Fibroblast of lung (primary cell): Measurements from ENCODE around the gene NPPC.

ENCODE experiments used
- CTCF ChIP-seq, 2 donors: IDR thresholded peaks in 1 of 2; conservative IDR thresholded peaks in 1 of 2; 1 replicate in 1 of 2; 2 replicates in 1 of 2; pipeline ENCODE4 v1.5.1; 2011 to 2012; ENCODE audit warnings: low read length in 2 of 2, control low read depth in 1 of 2, inconsistent platforms in 1 of 2, low read depth in 1 of 2, mild to moderate bottlenecking in 1 of 2
- EZH2 ChIP-seq: IDR thresholded peaks from 2 replicates; pipeline ENCODE4 v1.5.1; 2012; ENCODE audit warnings: low read length, control low read depth, mild to moderate bottlenecking; ENCODE audit errors: missing control alignments

- TF ChIP-seq CTCF (conservative IDR thresholded peaks at IDR 0.05 in 1 of 2, IDR thresholded peaks at IDR 0.05 in 1 of 2; ENCODE audit: low read depth in 1 of 2, low read length in 2 of 2) (no peak), EZH2 (no peak)
These were observed 5.4 kb downstream of the NPPC start for GRCh38 chr2:231920795-231921194.
